SK-N-SH (cell line): ENCODE results near the gene SERPINA1.

Experiments used
- FOXM1 ChIP-seq: IDR thresholded peaks from 2 replicates; pipeline ENCODE4 v1.4.0; 2012; ENCODE audit warnings: low read depth, mild to moderate bottlenecking
- REST ChIP-seq: IDR thresholded peaks from 2 replicates; pipeline ENCODE4 v1.6.1; 2012; ENCODE audit warnings: mild to moderate bottlenecking, low read depth, low read length, moderate library complexity
- TF ChIP-seq, protein P1 (sequence below): fragments of 200-600 bp; sonication (generic); IDR thresholded peaks from 2 replicates; pipeline ENCODE4 v1.6.1; 2017; ENCODE audit warnings: antibody characterized with exemption, mild to moderate bottlenecking, moderate library complexity

GRCh38 chr14:94346841-94347240 is 41.6 kb downstream of the SERPINA1 start:
- TF ChIP-seq, protein P1, sequence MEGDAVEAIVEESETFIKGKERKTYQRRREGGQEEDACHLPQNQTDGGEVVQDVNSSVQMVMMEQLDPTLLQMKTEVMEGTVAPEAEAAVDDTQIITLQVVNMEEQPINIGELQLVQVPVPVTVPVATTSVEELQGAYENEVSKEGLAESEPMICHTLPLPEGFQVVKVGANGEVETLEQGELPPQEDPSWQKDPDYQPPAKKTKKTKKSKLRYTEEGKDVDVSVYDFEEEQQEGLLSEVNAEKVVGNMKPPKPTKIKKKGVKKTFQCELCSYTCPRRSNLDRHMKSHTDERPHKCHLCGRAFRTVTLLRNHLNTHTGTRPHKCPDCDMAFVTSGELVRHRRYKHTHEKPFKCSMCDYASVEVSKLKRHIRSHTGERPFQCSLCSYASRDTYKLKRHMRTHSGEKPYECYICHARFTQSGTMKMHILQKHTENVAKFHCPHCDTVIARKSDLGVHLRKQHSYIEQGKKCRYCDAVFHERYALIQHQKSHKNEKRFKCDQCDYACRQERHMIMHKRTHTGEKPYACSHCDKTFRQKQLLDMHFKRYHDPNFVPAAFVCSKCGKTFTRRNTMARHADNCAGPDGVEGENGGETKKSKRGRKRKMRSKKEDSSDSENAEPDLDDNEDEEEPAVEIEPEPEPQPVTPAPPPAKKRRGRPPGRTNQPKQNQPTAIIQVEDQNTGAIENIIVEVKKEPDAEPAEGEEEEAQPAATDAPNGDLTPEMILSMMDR: no peak
- TF ChIP-seq REST (no peak), FOXM1 (no peak)
